Activated CD4-positive, alpha-beta T cell treated with anti-CD3 and anti-CD28 coated beads, Interleukin-2, amount 50 U/mL, for 1 hour (primary cell): ENCODE results near the gene TP53I11.
A peak's percentile ranks its signal among the peaks of the same experiment; 100 is the strongest.

Source experiments
- DNase-seq: peaks from one replicate; pipeline ENCODE4 v3.0.0-alpha.2; 2020

The TP53I11 gene, protein sequence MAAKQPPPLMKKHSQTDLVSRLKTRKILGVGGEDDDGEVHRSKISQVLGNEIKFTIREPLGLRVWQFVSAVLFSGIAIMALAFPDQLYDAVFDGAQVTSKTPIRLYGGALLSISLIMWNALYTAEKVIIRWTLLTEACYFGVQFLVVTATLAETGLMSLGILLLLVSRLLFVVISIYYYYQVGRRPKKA

DNA sequence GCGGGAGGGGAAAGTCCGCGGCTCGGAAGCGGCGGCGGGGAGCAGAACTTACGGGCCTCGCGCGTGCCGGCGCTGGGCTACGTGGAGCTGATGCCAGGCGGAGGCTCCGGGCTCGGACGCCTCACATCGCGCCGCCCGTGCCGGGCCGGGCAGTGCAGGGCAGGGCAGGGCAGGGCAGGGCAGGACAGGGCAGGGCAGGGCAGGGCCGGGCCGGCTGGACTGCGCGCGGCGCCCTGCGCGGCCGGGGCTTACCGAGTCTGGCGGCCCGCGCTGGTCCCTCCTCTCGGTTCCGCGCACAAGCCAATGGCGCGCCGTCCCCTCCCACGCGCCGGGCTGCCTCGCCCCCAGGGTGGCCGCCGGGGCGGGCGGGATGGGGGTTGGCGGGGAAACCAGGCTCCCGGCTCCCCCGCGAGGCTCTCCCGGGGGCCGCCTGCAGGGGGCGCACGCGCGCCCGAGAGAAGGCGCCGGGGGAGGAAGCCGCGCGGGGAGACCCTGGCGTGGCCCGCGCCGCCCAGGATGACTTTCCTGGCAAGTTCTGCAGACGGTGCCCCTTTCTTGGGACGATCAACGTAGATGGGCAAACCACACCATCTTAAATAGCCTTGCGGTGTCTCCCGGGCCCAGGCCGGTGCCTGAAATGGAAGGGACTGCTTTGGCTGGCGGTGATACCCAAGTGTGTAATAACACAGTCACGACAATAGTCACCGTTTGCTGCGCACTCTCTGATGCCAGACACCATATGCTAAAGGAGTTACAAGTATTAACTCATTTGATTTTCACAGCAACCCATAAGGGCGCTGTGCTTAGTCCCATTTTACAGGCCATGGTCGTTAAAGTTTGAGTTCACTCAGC is at the start of gene TP53I11:
TSS of gene TP53I11 (minus strand) at position 259 of the 852 bp plus-strand sequence. CDS start 12,548 bp downstream, outside the sequence.
- DNase-seq = peak; percentile 53

DNA sequence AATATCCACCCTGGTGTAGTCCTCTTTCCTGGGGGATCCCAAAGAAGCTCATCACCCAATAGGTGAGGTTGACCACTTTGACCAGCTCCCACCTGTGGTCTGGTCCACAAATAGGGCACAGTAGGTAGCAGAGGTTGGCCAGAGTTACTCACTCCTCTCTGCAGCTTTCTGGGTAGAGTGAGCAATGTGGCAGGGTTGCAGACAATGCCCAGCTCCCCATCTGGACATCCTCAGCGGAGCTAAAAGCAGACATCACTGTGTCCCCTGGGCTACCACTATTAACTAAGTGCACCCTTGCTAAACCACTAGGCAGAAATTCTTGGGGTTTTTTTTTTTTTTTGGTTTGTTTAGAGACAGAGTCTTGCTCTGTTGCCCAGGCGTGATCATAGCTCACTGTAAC is 48.4 kb upstream of the TP53I11 start:
- no peak for DNase-seq

DNA sequence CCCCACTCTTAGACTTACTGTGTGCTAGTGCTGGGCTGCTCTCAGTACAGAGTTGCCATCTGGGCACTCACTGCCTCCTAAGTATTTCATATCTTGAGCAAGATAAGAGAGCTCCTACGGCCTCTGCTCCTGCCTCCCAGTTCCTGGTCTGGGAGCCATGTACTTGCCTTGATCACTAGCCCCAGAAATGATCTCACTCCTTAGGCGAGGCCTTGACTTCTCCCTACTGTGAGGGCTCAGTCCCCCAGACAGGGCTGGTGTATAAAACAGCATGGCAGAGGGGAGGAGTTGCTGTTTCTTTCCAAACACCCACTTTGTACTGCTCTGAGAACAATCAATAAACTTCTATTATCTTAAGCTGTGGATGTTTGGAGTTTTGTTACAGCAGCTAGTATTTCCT is 47.4 kb upstream of the TP53I11 start:
- DNase-seq = no peak

DNA sequence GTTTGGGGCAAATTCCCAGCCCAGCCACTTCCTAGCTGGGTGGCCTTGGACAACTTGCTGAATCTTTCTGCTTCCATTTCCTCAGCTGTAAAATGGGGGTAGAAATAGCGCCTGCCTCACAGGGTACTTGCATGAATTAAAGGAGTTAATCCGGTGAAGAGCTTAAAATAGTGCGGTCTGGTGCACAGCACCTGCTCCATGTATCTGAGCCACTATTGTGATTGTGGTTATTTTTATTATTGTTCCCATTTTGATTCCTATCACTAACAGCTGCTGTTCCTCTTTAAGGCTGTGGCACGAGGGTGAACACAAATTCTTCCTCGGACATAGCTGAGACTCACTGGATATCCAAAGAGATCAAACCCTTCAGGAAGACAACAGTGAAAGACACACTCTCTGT is 46.9 kb upstream of the TP53I11 start:
- DNase-seq = no peak

DNA sequence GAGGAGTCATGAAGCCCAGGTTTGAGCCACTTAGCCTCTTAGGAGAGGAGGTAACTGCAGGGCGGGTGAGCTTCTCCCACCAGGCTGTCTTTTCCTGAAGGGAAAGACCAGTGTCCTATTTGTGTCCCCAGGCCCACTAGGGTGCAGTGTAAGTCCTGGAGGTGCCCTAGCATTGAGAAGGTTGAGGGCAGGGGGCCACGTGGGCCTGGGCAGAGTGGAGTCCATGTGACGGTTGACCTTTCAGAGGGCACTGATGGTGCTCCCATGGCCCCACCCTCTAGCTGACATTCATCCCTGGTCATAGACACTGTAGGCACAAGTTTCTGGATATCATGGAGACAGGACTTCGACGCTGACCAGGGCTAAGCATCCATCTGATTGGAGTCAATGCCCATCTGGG is 44.1 kb upstream of the TP53I11 start:
- DNase-seq = no peak

DNA sequence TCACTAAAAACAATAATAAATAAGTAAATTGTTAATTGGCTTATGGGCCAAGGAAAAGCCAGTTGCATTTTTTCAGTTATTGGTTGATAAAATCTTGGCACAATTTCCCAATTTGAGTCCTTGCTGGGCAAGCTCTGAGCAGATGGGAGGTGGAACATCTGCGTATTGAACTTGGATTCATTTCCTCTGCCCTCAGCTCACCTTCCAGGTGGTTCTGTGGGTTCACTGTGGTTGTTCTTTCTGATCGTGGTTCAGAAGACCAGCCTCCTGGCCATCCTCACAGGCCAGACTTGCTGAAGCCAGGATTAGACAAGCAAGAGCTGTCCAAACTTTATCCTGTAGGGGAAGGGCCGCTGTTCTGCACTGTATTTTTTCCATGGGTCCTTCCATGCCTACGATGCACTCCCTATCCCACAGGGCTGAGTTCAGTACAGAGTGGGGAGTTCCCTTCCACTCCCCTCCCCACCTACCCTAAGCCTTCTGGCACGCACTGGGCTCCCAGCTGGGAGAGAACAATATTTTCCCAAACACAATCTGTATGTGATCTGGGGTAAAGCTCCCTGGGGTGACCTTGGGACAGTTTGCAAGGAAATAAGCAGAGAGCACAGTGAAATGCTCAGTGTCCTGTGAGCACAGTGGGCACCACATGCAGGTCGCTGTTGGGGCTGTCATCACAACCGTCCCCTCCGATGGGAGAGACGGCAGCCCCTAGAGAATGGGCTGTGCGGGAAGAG is 43.5 kb upstream of the TP53I11 start:
- no peak for DNase-seq

DNA sequence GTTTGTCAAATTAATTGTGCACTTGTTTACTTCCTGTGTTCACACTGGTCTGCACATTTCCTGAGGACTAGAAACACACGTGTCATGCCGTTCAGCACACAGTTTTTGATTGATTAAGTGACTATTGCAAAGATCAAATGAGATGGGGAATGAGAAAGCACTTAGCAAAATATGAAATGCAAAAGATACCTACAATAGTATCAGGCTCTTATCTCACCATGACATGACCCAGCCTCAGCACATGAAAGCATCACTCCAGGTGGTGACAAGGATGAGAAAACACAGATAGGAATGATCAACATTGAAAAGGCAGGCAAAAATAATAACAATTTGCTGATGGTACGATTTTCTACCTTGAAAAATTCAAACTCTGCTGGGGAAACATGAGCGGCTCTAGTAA is 42.1 kb upstream of the TP53I11 start:
- no peak for DNase-seq

DNA sequence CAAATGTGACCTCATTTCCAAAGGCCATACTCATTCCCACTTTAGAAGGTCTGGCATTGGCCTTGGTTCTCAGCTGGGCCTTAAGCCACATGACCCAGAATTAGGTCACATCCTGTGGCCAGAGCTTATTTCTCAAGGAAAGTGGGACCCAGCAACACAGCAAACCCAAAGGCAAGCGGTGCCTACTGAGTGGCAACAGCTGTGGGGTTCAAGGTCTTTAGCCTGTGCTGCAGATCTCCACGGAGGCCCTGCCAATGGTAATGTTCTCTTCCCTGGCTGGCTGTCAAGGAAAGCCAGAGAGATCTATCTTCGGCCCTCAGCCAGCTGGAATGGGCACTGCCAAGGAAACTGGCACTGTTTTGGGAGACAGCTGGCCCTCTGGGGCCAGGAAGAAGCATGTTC is 41.5 kb upstream of the TP53I11 start:
- no peak for DNase-seq

DNA sequence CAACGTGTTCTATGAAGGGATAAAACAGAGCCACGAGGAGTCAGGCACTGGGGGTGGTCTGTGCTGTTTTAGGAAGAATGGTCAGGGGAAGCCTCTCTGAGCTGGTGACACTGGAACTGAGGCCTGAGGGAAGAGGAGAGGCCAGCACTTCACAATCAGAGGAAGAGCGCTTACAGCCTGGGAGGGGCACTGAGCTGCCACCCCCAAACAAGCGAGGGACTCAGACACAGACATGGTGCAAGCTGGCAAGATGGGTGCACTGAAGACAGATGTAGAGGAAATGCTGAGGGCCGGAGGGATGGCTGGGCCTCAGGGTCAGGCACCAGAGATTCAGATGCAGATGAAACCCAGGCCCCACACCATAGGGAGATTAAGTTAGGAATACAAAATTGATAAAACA is 40.0 kb upstream of the TP53I11 start:
- no peak for DNase-seq

DNA sequence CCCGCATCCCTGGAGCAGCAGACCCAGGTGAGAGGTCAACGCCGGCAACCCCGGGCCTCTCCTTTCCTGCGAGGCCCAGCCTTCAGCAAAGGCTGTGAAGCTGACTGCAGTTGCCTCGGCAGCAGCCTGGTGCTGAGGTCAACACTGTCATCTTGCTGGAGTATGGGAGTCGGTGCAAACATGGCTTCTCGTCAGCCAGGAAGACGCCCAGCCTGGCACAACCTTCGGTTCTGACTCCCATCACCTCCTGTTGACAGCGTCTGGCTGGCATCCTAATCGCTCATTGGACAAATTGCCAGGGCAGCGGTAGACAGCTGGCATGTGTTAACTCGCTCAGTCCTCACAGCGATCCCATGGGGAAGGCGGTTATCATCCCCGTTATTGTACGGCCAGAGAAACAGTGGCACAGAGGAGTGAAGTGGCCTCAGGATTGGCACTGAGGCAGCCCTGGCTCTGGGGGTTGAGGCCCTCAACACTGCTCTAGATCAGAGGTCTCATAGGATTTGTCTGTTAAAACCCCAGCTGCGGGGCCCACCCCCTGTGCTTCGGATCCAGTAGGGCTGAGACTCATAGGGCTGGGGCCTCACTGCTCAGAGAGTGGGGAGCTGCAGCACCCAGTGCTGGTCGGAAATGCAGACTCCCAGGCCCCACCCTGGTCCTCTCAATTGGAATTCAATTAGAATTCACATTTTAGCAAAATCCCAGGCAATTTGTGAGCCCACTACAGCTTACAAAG is 39.3 kb upstream of the TP53I11 start:
- DNase-seq = no peak

DNA sequence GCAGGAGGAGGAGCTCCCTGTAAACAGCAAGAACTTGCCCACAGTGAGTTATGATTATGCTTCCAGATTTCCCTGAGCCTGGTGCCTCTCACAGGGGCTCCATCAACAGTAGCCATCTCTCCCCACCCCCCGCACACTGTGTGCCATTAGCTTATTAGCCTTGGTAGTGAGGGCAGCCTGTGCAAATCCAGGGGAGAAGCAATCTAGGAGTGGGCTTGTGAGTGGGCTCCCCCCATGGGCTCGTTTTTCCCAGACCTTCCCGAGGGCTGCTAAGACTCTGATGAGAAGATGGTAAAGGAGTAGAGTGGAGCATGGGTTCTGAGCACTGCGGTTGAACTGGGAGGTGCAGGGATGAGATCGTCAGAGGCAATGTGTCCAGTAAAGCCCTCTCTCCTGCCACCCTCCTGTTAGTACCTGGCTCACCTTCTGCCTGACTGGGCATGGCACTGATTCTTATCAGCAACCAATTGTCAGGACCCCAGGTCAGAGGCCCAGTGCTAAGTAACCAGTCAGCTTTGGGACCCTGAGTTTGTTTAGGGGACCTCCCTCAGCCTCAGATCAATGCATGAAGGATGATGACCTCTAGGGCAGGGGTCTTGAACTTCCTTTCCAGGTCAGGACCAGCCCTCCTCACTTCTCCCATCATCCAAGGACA is 38.4 kb upstream of the TP53I11 start:
- DNase-seq = no peak

DNA sequence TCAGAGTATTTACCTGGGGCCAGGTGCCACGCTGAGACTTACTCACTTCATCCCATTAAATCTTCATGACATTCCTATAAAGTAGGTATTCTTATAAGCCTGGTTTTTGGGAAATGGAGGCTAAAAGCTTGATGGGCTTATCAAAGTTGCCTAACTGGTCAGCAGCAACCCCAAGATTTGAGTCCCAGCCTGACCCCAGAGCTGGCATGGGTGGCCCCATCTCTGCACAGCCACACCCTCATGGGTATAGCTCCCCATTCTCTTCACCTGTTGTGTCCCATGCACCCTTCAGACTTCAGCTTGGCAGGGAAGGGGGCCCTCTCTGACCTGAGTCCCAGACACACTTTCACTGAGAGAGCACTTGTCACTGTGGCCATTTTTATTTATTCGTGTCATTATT is 37.4 kb upstream of the TP53I11 start:
- DNase-seq = no peak

DNA sequence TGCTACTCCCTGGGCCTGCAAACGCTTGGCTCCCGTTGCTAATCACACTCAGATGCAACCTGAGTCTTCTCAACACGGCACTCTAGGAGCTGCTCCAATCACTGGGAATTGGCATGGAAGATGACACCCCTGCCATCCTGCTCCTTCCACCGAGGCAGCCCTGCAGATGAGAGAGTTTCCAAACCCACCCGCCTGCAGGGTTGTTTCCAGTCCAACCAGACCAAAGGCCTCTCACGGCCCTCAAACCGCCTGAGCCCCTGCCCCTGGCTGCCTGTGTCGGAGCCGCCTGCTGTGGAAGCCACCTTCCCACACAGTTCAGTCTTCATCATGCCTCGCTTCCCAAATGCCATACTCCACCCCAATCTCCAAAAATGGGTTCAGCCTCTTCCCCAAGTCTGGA is 36.8 kb upstream of the TP53I11 start:
- DNase-seq = no peak

DNA sequence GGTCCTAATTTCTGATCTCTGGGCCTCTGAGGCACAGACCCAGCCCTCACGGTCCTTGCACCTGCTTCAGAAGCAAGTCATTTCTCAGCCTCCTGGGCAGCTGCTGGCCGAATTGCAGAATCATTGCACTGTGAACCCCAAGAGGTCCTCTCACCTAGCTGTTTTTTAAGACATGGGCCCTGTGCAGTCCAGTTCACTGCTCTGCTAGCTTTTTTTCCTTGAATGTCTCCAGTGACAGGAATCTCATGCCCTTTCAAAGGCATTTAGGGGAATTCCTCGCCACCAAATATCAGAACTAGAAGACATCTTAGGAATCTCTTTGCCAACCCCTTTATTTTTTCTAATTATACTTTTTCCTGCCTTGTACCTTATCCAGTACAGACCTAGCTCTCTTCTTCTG is 35.6 kb upstream of the TP53I11 start:
- no peak for DNase-seq

DNA sequence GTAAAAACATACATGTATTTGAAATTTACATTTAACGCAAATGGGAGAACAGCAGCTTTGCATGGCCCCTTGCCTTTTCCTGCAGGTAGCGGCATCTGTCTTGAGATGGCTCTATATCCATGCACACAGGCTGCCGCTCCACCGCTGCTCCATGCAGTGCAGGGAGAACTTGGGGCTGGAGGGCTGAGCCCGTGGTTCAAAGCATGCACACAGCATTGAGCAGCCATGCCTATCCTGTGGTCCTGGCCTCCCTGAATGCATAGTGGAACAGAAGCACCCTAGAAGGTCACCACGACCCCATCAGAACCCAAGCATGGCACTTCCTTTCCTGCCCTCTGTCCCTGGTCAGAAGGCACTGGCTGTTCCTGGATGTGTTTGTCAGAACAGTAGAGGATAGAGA is 35.0 kb upstream of the TP53I11 start:
- no peak for DNase-seq

DNA sequence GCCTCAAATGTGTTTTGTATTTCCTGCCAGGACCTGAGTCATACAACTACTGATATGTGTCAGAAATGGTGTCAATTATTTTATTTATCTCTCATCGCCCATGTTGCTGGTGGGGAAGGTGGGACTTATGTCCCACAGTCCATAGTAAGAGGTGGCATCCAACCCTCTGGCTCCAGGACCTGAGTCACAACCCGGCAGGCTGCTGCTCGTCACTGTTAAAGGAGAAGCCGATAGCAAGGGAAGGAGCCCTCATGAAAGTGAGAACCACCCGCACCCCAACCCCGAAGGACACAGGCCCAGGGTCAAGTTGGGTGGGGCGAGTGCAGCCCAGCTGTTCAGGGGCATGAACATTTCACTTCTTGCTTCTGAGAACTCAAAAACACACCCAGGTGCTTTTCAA is 33.1 kb upstream of the TP53I11 start:
- no peak for DNase-seq

DNA sequence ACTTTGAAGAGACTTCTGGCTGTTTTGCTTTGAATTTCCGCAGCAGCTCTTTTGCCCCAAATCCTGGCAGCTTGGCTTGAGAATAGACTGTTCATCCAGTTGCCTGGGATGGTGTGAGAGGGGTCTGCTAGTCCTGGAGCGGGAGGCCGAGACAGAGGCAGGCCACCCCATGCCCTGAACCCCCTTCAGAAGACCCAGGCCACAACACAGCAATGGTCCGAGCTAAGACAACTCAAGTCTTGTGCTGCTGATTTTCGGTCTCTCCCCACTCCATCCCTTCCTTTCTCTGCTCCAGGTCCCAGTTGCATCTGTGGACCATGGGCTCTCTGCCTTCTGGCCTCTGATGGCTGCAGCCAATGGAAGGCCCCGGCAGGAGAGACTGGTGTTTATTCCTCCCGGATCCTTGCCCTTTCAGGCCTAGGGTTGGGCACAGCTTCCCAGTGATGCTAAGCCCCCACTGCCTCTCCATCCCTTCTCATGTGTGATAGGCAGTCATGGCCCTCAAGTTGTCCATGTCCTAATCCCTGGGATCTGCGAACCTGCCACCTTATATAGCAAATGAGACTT is 31.9 kb upstream of the TP53I11 start:
- no peak for DNase-seq

DNA sequence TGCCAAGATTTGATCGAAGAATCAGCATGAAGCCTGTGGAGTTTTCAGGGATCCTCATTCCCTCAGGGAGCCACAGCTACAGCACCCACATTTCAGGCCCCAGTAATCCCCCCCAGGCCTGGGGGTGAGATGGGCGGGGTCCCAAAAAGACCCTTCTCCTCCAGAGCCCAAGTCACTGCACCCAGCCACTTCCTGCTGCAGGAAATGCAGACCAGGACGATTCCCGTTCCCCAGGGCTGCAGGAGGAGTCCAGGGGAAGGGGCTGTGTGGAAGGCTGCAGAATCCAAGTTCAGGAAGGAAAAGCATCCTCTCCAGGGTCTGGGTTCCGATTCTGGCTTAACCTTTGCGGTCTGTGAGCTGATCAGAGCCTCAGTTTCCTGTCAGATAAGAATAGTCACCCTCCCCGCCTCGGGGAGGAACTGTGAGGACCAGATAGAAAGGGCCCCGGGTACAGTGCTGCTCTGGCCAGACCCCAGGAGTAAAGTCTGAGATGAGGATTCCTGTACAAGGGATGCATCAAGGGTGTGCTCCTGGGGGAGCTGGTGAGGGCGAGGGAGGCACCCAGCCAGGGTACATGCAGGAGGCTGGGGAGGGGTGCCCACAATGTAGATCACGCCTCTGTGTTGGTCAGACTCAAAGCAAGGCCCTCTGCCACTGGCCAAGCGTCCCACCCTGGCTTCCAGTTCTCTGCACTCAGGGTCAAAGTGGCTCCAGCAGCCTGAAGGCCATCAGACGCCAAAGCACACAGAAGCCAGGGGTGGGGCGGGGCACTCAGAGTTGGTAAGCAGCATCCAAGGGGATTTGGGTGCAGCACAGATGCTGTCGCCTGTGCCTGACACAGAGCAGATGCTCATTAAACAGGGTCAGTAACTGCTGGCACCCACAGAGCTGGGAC is 30.1 kb upstream of the TP53I11 start:
- DNase-seq = no peak

DNA sequence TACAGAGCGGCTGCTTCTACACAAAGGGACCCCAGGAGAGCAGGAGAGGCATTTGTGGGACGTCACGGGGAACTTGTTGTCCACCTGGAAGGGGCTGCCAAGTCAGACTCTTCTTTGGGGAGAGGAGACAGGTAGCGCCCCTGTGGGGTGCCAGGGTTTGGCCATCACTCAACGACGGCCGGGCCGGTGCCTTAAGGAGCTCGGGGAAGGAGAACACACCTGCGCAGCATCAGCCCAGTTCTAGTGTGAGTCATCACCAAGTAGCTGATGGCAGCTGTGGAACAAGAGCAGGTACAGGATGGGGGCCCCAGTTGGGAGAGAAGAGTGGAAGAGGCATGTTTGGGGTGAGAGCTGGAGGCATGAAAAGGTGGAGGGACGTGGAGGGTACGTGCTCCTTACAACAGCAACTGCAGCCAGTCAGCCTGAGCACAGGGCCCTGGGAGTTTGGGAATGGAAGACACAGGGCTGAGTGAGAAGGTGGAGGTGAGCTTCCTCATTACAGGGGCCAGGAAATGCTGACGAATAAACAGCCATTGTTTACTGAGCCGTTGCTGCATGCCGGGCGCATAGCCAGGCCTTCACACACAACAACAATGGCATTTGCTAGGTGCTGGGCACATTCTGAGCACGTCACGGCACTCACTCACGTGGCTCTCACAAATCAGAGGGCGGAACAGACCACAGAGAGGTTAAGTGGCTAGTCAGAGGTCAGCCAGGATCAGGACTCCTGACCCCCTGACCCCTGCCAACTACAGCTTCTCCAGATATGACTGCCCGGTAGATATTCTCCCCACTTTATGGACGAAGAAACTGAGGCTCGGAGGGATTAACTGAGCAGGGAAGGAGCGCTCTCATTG is 29.1 kb upstream of the TP53I11 start:
- DNase-seq = no peak

DNA sequence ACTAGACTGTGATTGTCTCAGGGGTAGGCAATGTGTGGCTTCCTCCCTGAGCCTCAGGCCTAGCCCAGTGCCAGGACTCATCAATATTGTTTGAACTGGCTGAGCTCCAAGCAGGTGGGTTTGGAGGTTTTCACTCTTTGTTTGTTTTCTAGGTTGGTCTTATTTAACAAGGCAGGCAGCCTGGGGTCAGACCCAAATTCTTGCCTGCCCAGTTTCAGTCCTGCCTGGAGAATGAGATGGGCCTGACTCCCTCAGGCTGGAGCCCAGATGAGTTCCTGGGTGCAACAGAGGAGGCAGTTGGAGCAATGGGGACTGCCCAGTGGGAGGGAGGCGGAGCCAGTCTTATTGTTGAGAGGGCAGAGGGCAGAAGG is 28.3 kb upstream of the TP53I11 start:
- no peak for DNase-seq
